GM23338 (cell line): ENCODE results near the gene KLF2.

ENCODE experiments used
- CREB1 ChIP-seq: fragments of 250-450 bp; sonication (Bioruptor Pico); IDR thresholded peaks from 2 replicates; pipeline ENCODE4 v1.5.0; 2020; ENCODE audit warnings: low read depth, mild to moderate bottlenecking, moderate library complexity
- EZH2 ChIP-seq: fragments of 200-600 bp; sonication (generic); IDR thresholded peaks from one replicate; pipeline ENCODE4 v1.8.0; 2017; ENCODE audit warnings: antibody characterized with exemption, mild to moderate bottlenecking, low read depth; ENCODE audit not compliant: unreplicated experiment
- EZH2phosphoT487 ChIP-seq: fragments of 200-600 bp; sonication (generic); IDR thresholded peaks from one replicate; pipeline ENCODE4 v1.8.1; 2018; ENCODE audit warnings: antibody characterized with exemption; ENCODE audit not compliant: unreplicated experiment
- JUNB ChIP-seq: IDR thresholded peaks from one replicate; pipeline ENCODE4 v1.6.1; 2016; ENCODE audit warnings: antibody characterized with exemption; ENCODE audit not compliant: unreplicated experiment
- POLR2AphosphoS5 ChIP-seq: IDR thresholded peaks from 2 replicates; pipeline ENCODE4 v1.6.1; 2016; ENCODE audit warnings: antibody characterized with exemption, low read depth
- REST ChIP-seq: IDR thresholded peaks from one replicate; pipeline ENCODE4 v1.6.1; 2018; ENCODE audit warnings: antibody characterized with exemption; ENCODE audit not compliant: unreplicated experiment
- STAT1 ChIP-seq: IDR thresholded peaks from one replicate; pipeline ENCODE4 v1.6.1; 2016; ENCODE audit warnings: antibody characterized with exemption; ENCODE audit not compliant: unreplicated experiment
- ZNF462 ChIP-seq: fragments of 250-450 bp; sonication (Bioruptor Pico); IDR thresholded peaks from 2 replicates; pipeline ENCODE4 v1.5.0; 2020; ENCODE audit warnings: mild to moderate bottlenecking, moderate library complexity
- TF ChIP-seq, protein P1 (sequence below), 2 experiments: fragments of 200-600 bp in 1 of 2; sonication (generic) in 1 of 2; conservative IDR thresholded peaks; 2 replicates each; pipeline versions ENCODE4 v1.5.1 to v1.6.1; 2016 to 2017; ENCODE audit warnings: antibody characterized with exemption in 2 of 2, low read depth in 2 of 2, mild to moderate bottlenecking in 2 of 2, moderate library complexity in 1 of 2

- TF ChIP-seq, protein P1, sequence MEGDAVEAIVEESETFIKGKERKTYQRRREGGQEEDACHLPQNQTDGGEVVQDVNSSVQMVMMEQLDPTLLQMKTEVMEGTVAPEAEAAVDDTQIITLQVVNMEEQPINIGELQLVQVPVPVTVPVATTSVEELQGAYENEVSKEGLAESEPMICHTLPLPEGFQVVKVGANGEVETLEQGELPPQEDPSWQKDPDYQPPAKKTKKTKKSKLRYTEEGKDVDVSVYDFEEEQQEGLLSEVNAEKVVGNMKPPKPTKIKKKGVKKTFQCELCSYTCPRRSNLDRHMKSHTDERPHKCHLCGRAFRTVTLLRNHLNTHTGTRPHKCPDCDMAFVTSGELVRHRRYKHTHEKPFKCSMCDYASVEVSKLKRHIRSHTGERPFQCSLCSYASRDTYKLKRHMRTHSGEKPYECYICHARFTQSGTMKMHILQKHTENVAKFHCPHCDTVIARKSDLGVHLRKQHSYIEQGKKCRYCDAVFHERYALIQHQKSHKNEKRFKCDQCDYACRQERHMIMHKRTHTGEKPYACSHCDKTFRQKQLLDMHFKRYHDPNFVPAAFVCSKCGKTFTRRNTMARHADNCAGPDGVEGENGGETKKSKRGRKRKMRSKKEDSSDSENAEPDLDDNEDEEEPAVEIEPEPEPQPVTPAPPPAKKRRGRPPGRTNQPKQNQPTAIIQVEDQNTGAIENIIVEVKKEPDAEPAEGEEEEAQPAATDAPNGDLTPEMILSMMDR (conservative IDR thresholded peaks at IDR 0.05; ENCODE audit: low read depth in 2 of 2) = no peak
- TF ChIP-seq JUNB (no peak), CREB1 (peak; percentile 31; the same call in 1 of the 2 replicates), EZH2 (no peak), POLR2AphosphoS5 (no peak), ZNF462 (CRISPR knock-in tag) (no peak), STAT1 (no peak), EZH2phosphoT487 (no peak), REST (no peak)
These were observed 15.5 kb downstream of the KLF2 start for GRCh38 chr19:16340092-16340491.
